IMR-90 (cell line): Measurements from ENCODE around the gene CRTAC1.

Source experiments
- BHLHE40 ChIP-seq: fragments of 150-350 bp; IDR thresholded peaks from 2 replicates; pipeline ENCODE4 v1.6.1; 2016; ENCODE audit warnings: mild to moderate bottlenecking, low read depth, low read length
- FOS ChIP-seq: fragments of 150-350 bp; IDR thresholded peaks from 2 replicates; pipeline ENCODE4 v1.6.1; 2016; ENCODE audit warnings: low read depth, low read length
- TF ChIP-seq, protein P1 (sequence below): conservative IDR thresholded peaks from 2 replicates; pipeline ENCODE4 v1.5.1; 2012; ENCODE audit warnings: mild to moderate bottlenecking, low read depth, low read length, improper control_type of control experiment

- TF ChIP-seq, protein P1, sequence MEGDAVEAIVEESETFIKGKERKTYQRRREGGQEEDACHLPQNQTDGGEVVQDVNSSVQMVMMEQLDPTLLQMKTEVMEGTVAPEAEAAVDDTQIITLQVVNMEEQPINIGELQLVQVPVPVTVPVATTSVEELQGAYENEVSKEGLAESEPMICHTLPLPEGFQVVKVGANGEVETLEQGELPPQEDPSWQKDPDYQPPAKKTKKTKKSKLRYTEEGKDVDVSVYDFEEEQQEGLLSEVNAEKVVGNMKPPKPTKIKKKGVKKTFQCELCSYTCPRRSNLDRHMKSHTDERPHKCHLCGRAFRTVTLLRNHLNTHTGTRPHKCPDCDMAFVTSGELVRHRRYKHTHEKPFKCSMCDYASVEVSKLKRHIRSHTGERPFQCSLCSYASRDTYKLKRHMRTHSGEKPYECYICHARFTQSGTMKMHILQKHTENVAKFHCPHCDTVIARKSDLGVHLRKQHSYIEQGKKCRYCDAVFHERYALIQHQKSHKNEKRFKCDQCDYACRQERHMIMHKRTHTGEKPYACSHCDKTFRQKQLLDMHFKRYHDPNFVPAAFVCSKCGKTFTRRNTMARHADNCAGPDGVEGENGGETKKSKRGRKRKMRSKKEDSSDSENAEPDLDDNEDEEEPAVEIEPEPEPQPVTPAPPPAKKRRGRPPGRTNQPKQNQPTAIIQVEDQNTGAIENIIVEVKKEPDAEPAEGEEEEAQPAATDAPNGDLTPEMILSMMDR = no peak
- TF ChIP-seq FOS (no peak), BHLHE40 (no peak)
These were observed 144.1 kb downstream of the CRTAC1 start for GRCh38 chr10:97886286-97886685.
